H1 (cell line): ENCODE data around the gene KRT78. TPM values are rescaled to one million over a fixed set of nuclear protein-coding genes. Genes with fewer than 3 reads are reported as not detected.

ENCODE experiments used
- CTCF ChIA-PET: fragments of 300-600 bp; sonication (Branson Sonifier 250); formaldehyde crosslinking; loops from one replicate; lab custom pipeline; 2021; ENCODE audit not compliant: partially characterized antibody; lab: Charles Lee
- POLR2A ChIA-PET: fragments of 300-600 bp; sonication (Branson Sonifier 250); formaldehyde crosslinking; loops from one replicate; lab custom pipeline; 2021; ENCODE audit warnings: inconsistent platforms; ENCODE audit not compliant: partially characterized antibody; lab: Charles Lee
- DNase-seq, 2 experiments: peaks; one replicate each; pipeline versions ENCODE4 v3.0.0 to v3.0.0-alpha.2; 2010 to 2022; ENCODE audit warnings: low spot score in 2 of 2, low read depth in 1 of 2, mixed read lengths in 1 of 2
- FAIRE-seq: peaks from 2 replicates; lab custom pipeline; 2011; peaks lifted over from hg19 to GRCh38; lab: Jason Lieb, UNC
- H2AFZ ChIP-seq: 2 replicates; pipeline ENCODE4 v1.8.1; 2012; ENCODE audit warnings: low read length, inconsistent platforms
- H2AK5ac ChIP-seq: 2 replicates; pipeline ENCODE4 v1.6.1; 2013; ENCODE audit warnings: low read depth, low read length
- H2BK120ac ChIP-seq: replicated peaks from 2 replicates; pipeline ENCODE3; 2013; ENCODE audit warnings: low read depth, low read length, inconsistent platforms
- H2BK12ac ChIP-seq: 2 replicates; pipeline ENCODE4 v1.6.1; 2013; ENCODE audit warnings: low read depth, low read length
- H2BK15ac ChIP-seq: 2 replicates; pipeline ENCODE4 v1.6.1; 2013; ENCODE audit warnings: low read length
- H2BK20ac ChIP-seq: 2 replicates; pipeline ENCODE4 v1.6.1; 2013; ENCODE audit warnings: low read length
- H2BK5ac ChIP-seq: 2 replicates; pipeline ENCODE4 v1.6.1; 2013; ENCODE audit warnings: low read depth, low read length
- H3K14ac ChIP-seq: 2 replicates; pipeline ENCODE4 v1.6.1; 2013; ENCODE audit warnings: inconsistent platforms; ENCODE audit not compliant: insufficient read length
- H3K18ac ChIP-seq: 2 replicates; pipeline ENCODE4 v1.6.1; 2013; ENCODE audit warnings: low read length; ENCODE audit errors: extremely low read depth
- H3K23ac ChIP-seq: 2 replicates; pipeline ENCODE4 v1.6.1; 2013; ENCODE audit warnings: inconsistent platforms; ENCODE audit not compliant: insufficient read length
- H3K23me2 ChIP-seq: 2 replicates; pipeline ENCODE4 v1.6.1; 2013; ENCODE audit warnings: low read depth, low read length
- H3K27ac ChIP-seq: 2 replicates; pipeline ENCODE4 v1.6.1; 2011; ENCODE audit warnings: low read depth, low read length, inconsistent platforms
- H3K27me3 ChIP-seq, 4 experiments: replicated peaks in 1 of 4; 1 replicate in 1 of 4; 2 replicates in 3 of 4; pipeline versions ENCODE4 v1.6.1 to v1.8.1; 2011 to 2013; ENCODE audit warnings: low read length in 3 of 4, mild to moderate bottlenecking in 3 of 4, inconsistent platforms in 2 of 4, mixed read lengths in 2 of 4, moderate library complexity in 1 of 4; ENCODE audit not compliant: control insufficient read depth in 3 of 4, insufficient read depth in 3 of 4; ENCODE audit errors: extremely low read depth in 1 of 4
- H3K36me3 ChIP-seq, 4 experiments: 2 replicates each; pipeline versions ENCODE4 v1.6.1 to v1.8.1; 2011 to 2013; ENCODE audit warnings: mild to moderate bottlenecking in 4 of 4, low read length in 3 of 4, moderate library complexity in 2 of 4, control low read depth in 1 of 4, inconsistent platforms in 1 of 4; ENCODE audit not compliant: insufficient read depth in 4 of 4, control insufficient read depth in 2 of 4
- H3K4ac ChIP-seq: replicated peaks from 2 replicates; pipeline ENCODE3; 2013; ENCODE audit warnings: low read length, low read depth, mixed read lengths, inconsistent platforms; ENCODE audit not compliant: insufficient read length
- H3K4me1 ChIP-seq, 4 experiments: replicated peaks in 1 of 4; 1 replicate in 1 of 4; 2 replicates in 3 of 4; pipeline versions ENCODE4 v1.6.1 to v1.8.1; 2011 to 2013; ENCODE audit warnings: low read length in 3 of 4, inconsistent platforms in 2 of 4, mixed read lengths in 1 of 4; ENCODE audit not compliant: insufficient read depth in 4 of 4, control insufficient read depth in 3 of 4
- H3K4me2 ChIP-seq, 2 experiments: 2 replicates each; pipeline versions ENCODE4 v1.6.1 to v1.8.1; 2011 to 2013; ENCODE audit warnings: low read depth in 2 of 2, low read length in 2 of 2, control low read depth in 1 of 2, inconsistent platforms in 1 of 2, mild to moderate bottlenecking in 1 of 2; ENCODE audit not compliant: insufficient read depth in 1 of 2
- H3K4me3 ChIP-seq, 4 experiments: fragments of 200-600, 300-600 bp in 1 of 4; sonication (generic), shearing (Covaris generic), sonication (Bioruptor Twin) in 1 of 4; 2 replicates each; pipeline versions ENCODE4 v1.5.1 to v1.8.1; 2011 to 2016; ENCODE audit warnings: low read length in 4 of 4, low read depth in 3 of 4, control low read depth in 2 of 4, inconsistent platforms in 2 of 4, mild to moderate bottlenecking in 2 of 4, mixed read lengths in 1 of 4, moderate library complexity in 1 of 4; ENCODE audit not compliant: insufficient read depth in 2 of 4; ENCODE audit errors: extremely low read depth in 1 of 4
- H3K56ac ChIP-seq: replicated peaks from 2 replicates; pipeline ENCODE3; 2013; ENCODE audit warnings: low read depth, mild to moderate bottlenecking, mixed read lengths, low read length, inconsistent platforms; ENCODE audit not compliant: insufficient read length
- H3K79me1 ChIP-seq: 2 replicates; pipeline ENCODE4 v1.6.1; 2013; ENCODE audit warnings: low read depth, low read length, control low read depth
- H3K79me2 ChIP-seq, 2 experiments: 2 replicates each; pipeline versions ENCODE4 v1.6.1 to v1.8.1; 2012 to 2013; ENCODE audit warnings: low read length in 2 of 2, mild to moderate bottlenecking in 2 of 2, inconsistent platforms in 1 of 2; ENCODE audit not compliant: insufficient read depth in 2 of 2, control insufficient read depth in 1 of 2
- H3K9ac ChIP-seq, 4 experiments: replicated peaks in 1 of 4; 1 replicate in 1 of 4; 2 replicates in 3 of 4; pipeline versions ENCODE4 v1.6.1 to v1.8.1; 2011 to 2013; ENCODE audit warnings: low read depth in 3 of 4, low read length in 3 of 4, control low read depth in 2 of 4, mild to moderate bottlenecking in 2 of 4, moderate library complexity in 2 of 4, inconsistent platforms in 1 of 4; ENCODE audit errors: extremely low read depth in 1 of 4
- H3K9me3 ChIP-seq, 2 experiments: 2 replicates each; pipeline versions ENCODE4 v1.6.1 to v1.8.1; 2012 to 2013; ENCODE audit warnings: mild to moderate bottlenecking in 2 of 2, moderate library complexity in 2 of 2, control low read depth in 1 of 2, inconsistent platforms in 1 of 2, low read depth in 1 of 2, low read length in 1 of 2, mixed read lengths in 1 of 2; ENCODE audit not compliant: insufficient read depth in 2 of 2
- H4K20me1 ChIP-seq, 2 experiments: replicated peaks in 1 of 2; 2 replicates each; pipeline versions ENCODE3 to v1.8.1; 2011 to 2013; ENCODE audit warnings: inconsistent platforms in 2 of 2, low read length in 2 of 2, mild to moderate bottlenecking in 1 of 2; ENCODE audit not compliant: insufficient read depth in 2 of 2, control insufficient read depth in 1 of 2
- H4K5ac ChIP-seq: 2 replicates; pipeline ENCODE4 v1.6.1; 2013; ENCODE audit warnings: low read length, low read depth, mixed read lengths, inconsistent platforms; ENCODE audit not compliant: insufficient read length
- H4K8ac ChIP-seq: 2 replicates; pipeline ENCODE4 v1.8.0; 2013; ENCODE audit warnings: mild to moderate bottlenecking, moderate library complexity, low read length, inconsistent platforms; ENCODE audit not compliant: insufficient read depth; ENCODE audit errors: extremely low read depth
- H4K91ac ChIP-seq: replicated peaks from 2 replicates; pipeline ENCODE3; 2013; ENCODE audit warnings: low read length, mixed read lengths, inconsistent platforms; ENCODE audit not compliant: insufficient read length
- ATF3 ChIP-seq: IDR thresholded peaks from 2 replicates; pipeline ENCODE4 v1.6.1; 2011; ENCODE audit warnings: low read depth, mild to moderate bottlenecking, low read length; ENCODE audit not compliant: insufficient read depth
- CBX8 ChIP-seq: fragments of 300-800, 300-1000 bp; sonication (generic); IDR thresholded peaks from 2 replicates; pipeline ENCODE4 v1.7.1; 2016; ENCODE audit warnings: low read depth, low read length, borderline replicate concordance
- CTCF ChIP-seq, 3 experiments: IDR thresholded peaks; 1 replicate in 2 of 3; 2 replicates in 1 of 3; pipeline versions ENCODE4 v1.5.1 to v1.6.1; 2011; ENCODE audit warnings: low read length in 3 of 3, mild to moderate bottlenecking in 3 of 3, inconsistent platforms in 2 of 3, low read depth in 1 of 3, moderate library complexity in 1 of 3; ENCODE audit not compliant: insufficient read depth in 1 of 3; ENCODE audit errors: control extremely low read depth in 1 of 3
- E2F6 ChIP-seq: IDR thresholded peaks from 2 replicates; pipeline ENCODE4 v1.6.1; 2012; ENCODE audit warnings: inconsistent platforms
- KDM5A ChIP-seq: fragments of 200-600 bp; IDR thresholded peaks from 2 replicates; pipeline ENCODE4 v1.7.1; 2012; ENCODE audit warnings: mild to moderate bottlenecking, low read length, inconsistent platforms, mixed read lengths
- MAX ChIP-seq: IDR thresholded peaks from 2 replicates; pipeline ENCODE4 v1.6.1; 2012; ENCODE audit warnings: inconsistent platforms
- NANOG ChIP-seq: IDR thresholded peaks from 2 replicates; pipeline ENCODE4 v1.6.1; 2011; ENCODE audit warnings: low read length, low read depth, mild to moderate bottlenecking, inconsistent platforms; ENCODE audit not compliant: insufficient read depth, poor library complexity, severe bottlenecking
- RXRA ChIP-seq: IDR thresholded peaks from 2 replicates; pipeline ENCODE4 v1.6.1; 2011; ENCODE audit warnings: low read depth, mild to moderate bottlenecking, low read length, moderate library complexity; ENCODE audit not compliant: insufficient read depth
- SIN3A ChIP-seq, 2 experiments: IDR thresholded peaks in 1 of 2; conservative IDR thresholded peaks in 1 of 2; 2 replicates each; pipeline ENCODE4 v1.6.1; 2011 to 2012; ENCODE audit warnings: low read length in 2 of 2, improper control_type of control experiment in 1 of 2, low read depth in 1 of 2, mild to moderate bottlenecking in 1 of 2
- TCF12 ChIP-seq: IDR thresholded peaks from 2 replicates; pipeline ENCODE4 v1.6.1; 2011; ENCODE audit warnings: low read depth, mild to moderate bottlenecking, low read length
- polyA plus RNA-seq, 7 experiments: library from polyadenylated mRNA; depleted of rRNA in 3 of 7; stranded (reverse) in 5 of 7; unstranded in 2 of 7; fragments of >200 nt in 5 of 7; fragments of 200-250 nt in 2 of 7; gene quantifications; 1 replicate in 5 of 7; 2 replicates in 1 of 7; 4 replicates in 1 of 7; pipeline versions ENCODE4 v1.2.1 to v1.2.3, GENCODE V29; 2011 to 2013; ENCODE audit warnings: missing spikeins in 2 of 7, mixed read lengths in 2 of 7
- total RNA-seq: library from RNA; stranded (reverse); fragmentation: NEBNext Ultra II Directional; extraction: Animal tissue kit (Norgen Biotek cat#: 25700); gene quantifications from 2 replicates; pipeline ENCODE4 v1.2.1, GENCODE V29; 2021

The KRT78 gene
- total and polyA plus RNA-seq, 2 of the 8 experiments (the other 6 are each of a cell fraction or from before 2014, with no cell fraction given), result not detected

- Histone ChIP-seq H2BK15ac (no peak overlapping the region), H2AFZ (no peak overlapping the region), H3K18ac (no peak overlapping the region), H3K27me3 (0 out of 7 replicates have a peak, but pooled peaks cover 0 to 2% (median 0%) of the 10 kb centered on the region in 4 experiments), H3K56ac (no peak overlapping the region), H3K14ac (no peak overlapping the region), H3K36me3 (no peaks in the 10 kb centered on the region), H4K8ac (no peak overlapping the region), H3K9me3 (no peaks in the 10 kb centered on the region), H4K91ac (no peak overlapping the region), H3K4me2 (no peak overlapping the region), H2AK5ac (no peak overlapping the region), H3K23ac (no peak overlapping the region), H3K79me1 (no peaks in the 10 kb centered on the region), H3K23me2 (no peaks in the 10 kb centered on the region), H4K5ac (no peak overlapping the region), H2BK120ac (no peak overlapping the region), H2BK5ac (no peak overlapping the region), H3K79me2 (no peaks in the 10 kb centered on the region), H3K4me3 (no peak overlapping the region), H3K4me1 (no peaks in the 10 kb centered on the region; a peak in 2 of 7 replicates), H3K4ac (no peak overlapping the region), H2BK20ac (no peak overlapping the region), H3K9ac (no peak overlapping the region), H4K20me1 (no peaks in the 10 kb centered on the region), H3K27ac (no peak overlapping the region), H2BK12ac (no peak overlapping the region)
- no peak for DNase-seq
- ChIA-PET POLR2A (no interaction called here), CTCF (interaction anchor here (0.9 to 3.7 kb wide), 4 partner anchors 12 to 121 kb away, joined by 3 to 13 read pairs (median 3); no protein-coding TSS in a partner anchor)
- FAIRE-seq, result no peak
- TF ChIP-seq TCF12, result no peak
- TF ChIP-seq NANOG, result no peak
- TF ChIP-seq RXRA, result no peak
- TF ChIP-seq SIN3A (conservative IDR thresholded peaks at IDR 0.05 in 1 of 2, IDR thresholded peaks at IDR 0.05 in 1 of 2; ENCODE audit: low read depth in 1 of 2, low read length in 2 of 2), result no peak
- no peak for TF ChIP-seq MAX
- TF ChIP-seq E2F6, result no peak
- TF ChIP-seq CBX8, result no peak
- no peak for TF ChIP-seq ATF3
- TF ChIP-seq CTCF (IDR thresholded peaks at IDR 0.05; ENCODE audit: control extremely low read depth in 1 of 3, insufficient read depth in 1 of 3, low read depth in 1 of 3, low read length in 3 of 3), result no peak
- TF ChIP-seq KDM5A, result no peak
Observed at GRCh38 chr12:52828156-52828555, 20.6 kb downstream of the KRT78 start.
